ENCODE data around the gene RGS6.

- no peak for TF ChIP-seq CTCF (IDR thresholded peaks at IDR 0.05; ENCODE audit: low read length)
- TF ChIP-seq EZH2 (IDR thresholded peaks at IDR 0.05; ENCODE audit: borderline replicate concordance, low read length) = no peak
These were observed 593.1 kb downstream of the RGS6 start for GRCh38 chr14:72525087-72525915.

Data from OCI-LY1 (cell line).